H7 (cell line): ENCODE measurements around the gene HDGFL2. TPM values are rescaled to one million over a fixed set of nuclear protein-coding genes. Genes with fewer than 3 reads are reported as not detected.
"Not testable (repeated sequence)": the region's sequence is repeated elsewhere in the genome, so short reads cannot be mapped to it uniquely, and the experiment has no call there.

ENCODE experiments used
- DNase-seq: peaks from one replicate; pipeline ENCODE4 v3.0.0; 2012
- H3K27me3 ChIP-seq: 2 replicates; pipeline ENCODE4 v1.6.0; 2011; ENCODE audit warnings: mild to moderate bottlenecking, low read length; ENCODE audit not compliant: control insufficient read depth, insufficient read depth
- H3K36me3 ChIP-seq: replicated peaks from 2 replicates; pipeline ENCODE4 v1.5.1; 2011; ENCODE audit warnings: low read length; ENCODE audit not compliant: control insufficient read depth, insufficient read depth
- H3K4me3 ChIP-seq: 2 replicates; pipeline ENCODE4 v1.5.1; 2011; ENCODE audit warnings: low read depth, mild to moderate bottlenecking, control low read depth, low read length, moderate library complexity; ENCODE audit not compliant: insufficient read depth
- total RNA-seq: library from RNA; depleted of rRNA; stranded (reverse); fragments of >200 nt; shearing (Covaris generic); gene quantifications from 2 replicates; pipeline ENCODE4 v1.2.3, GENCODE V29; 2014

The HDGFL2 gene
- total RNA-seq, 1 experiment from 2014 or later, result 111 TPM

DNA sequence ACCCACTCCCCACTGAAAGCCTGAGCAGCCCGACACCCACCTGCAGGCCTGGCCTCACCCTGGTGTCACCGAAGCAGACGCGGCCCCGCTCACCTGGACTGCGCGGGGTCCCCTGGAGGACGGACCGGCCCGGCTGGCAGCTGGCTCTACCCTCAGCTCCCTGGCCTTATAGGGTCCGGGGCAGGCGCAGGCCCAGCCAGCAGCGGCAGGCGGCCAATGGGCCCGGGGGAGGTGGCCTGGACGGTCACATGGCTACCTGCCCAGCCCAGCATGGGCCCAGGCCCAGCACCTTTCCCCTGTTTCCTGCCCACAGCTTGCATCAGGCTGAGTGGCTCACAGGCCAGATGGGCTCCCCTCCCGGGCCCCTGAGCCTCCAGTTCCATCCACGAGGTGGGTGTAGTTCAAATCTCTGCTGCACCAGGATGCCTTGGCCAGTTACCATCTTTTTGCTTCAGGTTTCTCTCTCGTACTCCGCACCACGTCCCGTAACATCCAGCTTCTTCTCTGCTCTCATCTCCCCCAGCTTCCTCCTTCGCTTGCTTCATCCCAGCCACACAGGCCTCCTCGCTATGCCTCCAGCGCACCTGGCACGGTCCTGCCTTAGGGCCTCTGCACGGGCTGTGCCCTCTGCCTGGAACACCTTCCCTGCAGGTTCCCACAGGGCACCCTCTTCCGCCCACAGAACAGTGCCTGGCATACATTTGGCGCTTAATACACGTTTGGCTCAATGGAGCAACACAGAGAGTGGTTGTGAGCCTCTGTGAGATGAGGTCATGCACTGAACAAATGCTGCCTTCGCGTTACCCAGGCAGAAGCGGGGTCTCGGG lies 46.5 kb downstream of the HDGFL2 start, which contains the start of gene PLIN4:
Gene PLIN4 (minus strand): TSS at position 142 of the 827 bp plus-strand sequence. CDS start 214 bp downstream, outside the sequence.
- peak; percentile 84 for DNase-seq
- H3K27me3 ChIP-seq, result peaks cover 10% of the 10 kb centered on the region
- H3K36me3 ChIP-seq, result no peaks in the 10 kb centered on the region
- no peak within 1 kb of the TSS for H3K4me3 ChIP-seq

DNA sequence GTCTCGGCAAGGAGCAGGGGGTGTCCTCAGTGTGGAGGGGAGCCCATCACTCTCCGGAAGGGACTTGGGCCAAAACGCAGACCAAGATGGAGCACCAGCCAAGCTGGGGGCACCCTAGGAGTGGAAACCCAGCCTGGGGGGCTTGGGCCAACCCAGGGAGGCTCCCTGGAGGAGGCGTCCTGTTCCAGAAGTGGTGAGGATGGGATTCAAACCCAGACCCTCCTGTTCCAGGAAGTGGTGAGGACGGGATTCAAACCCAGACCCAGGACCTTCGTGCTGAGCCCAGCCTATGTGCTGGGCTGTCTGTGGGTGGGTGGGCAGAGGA lies 47.0 kb downstream of the HDGFL2 start:
- Histone ChIP-seq H3K27me3 (peaks cover 9% of the 10 kb centered on the region), H3K4me3 (no peak overlapping the region), H3K36me3 (no peaks in the 10 kb centered on the region)
- DNase-seq, result no peak

DNA sequence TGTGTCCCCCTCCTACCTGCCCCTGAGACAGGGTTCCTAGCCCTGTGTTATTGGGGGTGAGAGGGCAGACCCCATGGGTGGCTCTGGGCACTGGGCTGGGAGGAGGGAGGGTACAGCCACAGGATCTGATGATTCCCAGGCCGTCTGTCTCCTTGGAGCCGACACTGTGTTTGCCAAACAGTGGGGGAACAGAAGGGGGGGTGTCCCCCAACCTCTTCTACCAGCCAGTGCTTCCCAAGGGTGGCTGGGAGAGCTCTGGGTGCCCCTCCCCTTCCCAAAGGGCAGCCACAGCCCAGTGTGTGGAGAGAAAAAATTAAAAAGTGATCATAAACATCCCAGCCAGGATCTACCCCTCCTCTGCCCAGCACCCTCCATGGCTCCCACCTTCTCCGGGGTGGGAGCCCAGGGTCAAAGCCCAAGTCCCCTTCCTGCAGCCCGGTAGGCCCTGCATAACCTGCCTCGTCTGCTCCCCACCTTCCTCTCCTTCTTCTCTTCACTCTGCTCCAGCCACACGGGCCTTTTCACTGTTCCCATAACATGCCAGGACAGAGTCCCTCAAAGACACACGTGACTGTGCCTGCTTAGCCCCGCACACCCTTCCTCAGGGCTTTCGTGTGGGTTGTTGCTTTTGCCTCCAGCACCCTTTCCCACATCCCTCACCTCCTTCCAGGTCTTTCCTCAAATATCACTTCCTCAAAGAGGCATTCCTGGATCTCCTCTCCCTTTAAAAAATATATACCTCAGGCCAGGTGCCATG lies 47.6 kb downstream of the HDGFL2 start:
- Histone ChIP-seq H3K4me3 (no peak overlapping the region), H3K36me3 (no peaks in the 10 kb centered on the region)
- DNase-seq, result no peak

GRCh38 chr19:4521170-4521887 lies 49.2 kb downstream of the HDGFL2 start:
- peak; percentile 30 for DNase-seq
- no peak overlapping the region for H3K4me3 ChIP-seq

More for the DNA sequence above, 47.6 kb downstream of the HDGFL2 start:
- H3K27me3 ChIP-seq, result peaks cover 9% of the 10 kb centered on the region

GRCh38 chr19:4521888-4522242 lies 49.8 kb downstream of the HDGFL2 start:
- Histone ChIP-seq H3K27me3 (peaks cover 3% of the 10 kb centered on the region; the same call in 1 of the 2 replicates), H3K36me3 (no peaks in the 10 kb centered on the region), H3K4me3 (no peak overlapping the region)
- no peak for DNase-seq

More at GRCh38 chr19:4521170-4521887, 49.2 kb downstream of the HDGFL2 start:
- H3K36me3 ChIP-seq, result no peaks in the 10 kb centered on the region
- peaks cover 5% of the 10 kb centered on the region for H3K27me3 ChIP-seq

- peak; percentile 27 for DNase-seq
- Histone ChIP-seq H3K36me3 (no peaks in the 10 kb centered on the region), H3K4me3 (no peak overlapping the region), H3K27me3 (peaks cover 3% of the 10 kb centered on the region; the same call in 1 of the 2 replicates)
Observed at GRCh38 chr19:4522291-4523002, 50.4 kb downstream of the HDGFL2 start.

- Histone ChIP-seq H3K4me3 (no peak overlapping the region), H3K27me3 (peaks cover 3% of the 10 kb centered on the region; the same call in 1 of the 2 replicates), H3K36me3 (no peaks in the 10 kb centered on the region)
- peak; percentile 93 for DNase-seq
Observed at GRCh38 chr19:4523306-4524110, 51.4 kb downstream of the HDGFL2 start.

GRCh38 chr19:4524808-4525562 lies 52.9 kb downstream of the HDGFL2 start:
- peaks cover 3% of the 10 kb centered on the region; the same call in 1 of the 2 replicates for H3K27me3 ChIP-seq
- H3K36me3 ChIP-seq, result no peaks in the 10 kb centered on the region
- H3K4me3 ChIP-seq, result no peak overlapping the region
- DNase-seq, result peak; percentile 92

- H3K4me3 ChIP-seq, result no peak overlapping the region
- H3K36me3 ChIP-seq, result no peaks in the 10 kb centered on the region
- DNase-seq, result no peak
Observed at GRCh38 chr19:4525563-4526002, 53.5 kb downstream of the HDGFL2 start.

GRCh38 chr19:4527377-4527776 lies 55.3 kb downstream of the HDGFL2 start:
- H3K27me3 ChIP-seq, H3K36me3 ChIP-seq, DNase-seq, H3K4me3 ChIP-seq: not testable (repeated sequence)

More at GRCh38 chr19:4525563-4526002, 53.5 kb downstream of the HDGFL2 start:
- H3K27me3 ChIP-seq, result peaks cover 3% of the 10 kb centered on the region; the same call in 1 of the 2 replicates

- no peaks in the 10 kb centered on the region; the same call in 1 of the 2 replicates for H3K27me3 ChIP-seq
- no peaks in the 10 kb centered on the region for H3K36me3 ChIP-seq
- no peak overlapping the region for H3K4me3 ChIP-seq
- DNase-seq, result peak; percentile 51
Observed at GRCh38 chr19:4528843-4529242, 56.7 kb downstream of the HDGFL2 start.

DNA sequence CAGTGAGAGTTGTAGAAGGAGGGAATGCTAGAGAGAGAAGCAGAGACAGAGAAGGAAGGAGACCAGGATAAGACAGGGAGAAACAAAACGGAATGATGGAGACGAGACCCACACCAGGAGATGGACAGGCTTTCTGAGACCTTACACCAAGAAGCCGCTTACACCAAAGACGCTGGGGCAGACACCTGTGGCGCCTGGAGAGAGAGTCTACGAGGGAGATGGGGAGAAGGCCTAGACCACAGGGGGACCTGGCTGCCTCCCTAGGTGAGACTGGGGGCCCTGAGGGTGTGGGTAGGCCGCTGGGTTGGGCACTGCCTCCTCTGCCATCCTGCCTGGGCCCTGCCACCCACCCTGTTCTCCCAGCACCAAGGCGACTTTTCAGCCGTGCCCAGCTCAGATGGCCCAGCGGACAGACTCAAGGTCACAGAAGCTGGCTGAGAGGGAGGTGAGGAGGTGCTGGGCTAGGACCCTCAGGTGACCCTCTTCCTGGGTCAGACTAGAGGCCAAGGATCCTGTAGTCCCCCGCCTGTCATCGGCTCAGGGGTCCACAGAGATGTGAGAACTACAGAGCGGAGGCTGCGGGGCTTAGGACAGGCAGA lies 57.9 kb downstream of the HDGFL2 start:
- H3K4me3 ChIP-seq, result no peak overlapping the region
- peak; percentile 60 for DNase-seq
- no peaks in the 10 kb centered on the region for H3K36me3 ChIP-seq
- peaks cover 8% of the 10 kb centered on the region; the same call in 1 of the 2 replicates for H3K27me3 ChIP-seq
